Testis (tissue), 3 donors: ENCODE data around the gene PLPPR2. TPM values are rescaled to one million over a fixed set of nuclear protein-coding genes. Genes with fewer than 3 reads are reported as not detected.

Experiments used
- DNase-seq: peaks from one replicate; pipeline ENCODE4 v3.0.0-alpha.2; 2019
- H3K27ac ChIP-seq, 2 donors: fragments of 200-600 bp; sonication (generic); one replicate each; pipeline ENCODE4 v1.5.1; 2019
- H3K27me3 ChIP-seq: fragments of 200-600 bp; sonication (generic); one replicate; pipeline ENCODE4 v1.5.1; 2019
- H3K36me3 ChIP-seq: fragments of 200-600 bp; sonication (generic); one replicate; pipeline ENCODE4 v1.5.1; 2017; ENCODE audit warnings: low read depth; ENCODE audit errors: missing control alignments
- H3K4me1 ChIP-seq: fragments of 200-600 bp; sonication (generic); one replicate; pipeline ENCODE4 v1.5.1; 2019
- H3K4me3 ChIP-seq, 2 donors: fragments of 200-600 bp; sonication (generic); one replicate each; pipeline ENCODE4 v1.5.1; 2017 to 2019
- H3K9me3 ChIP-seq: fragments of 200-600 bp; sonication (generic); one replicate; pipeline ENCODE4 v1.5.1; 2017
- CTCF ChIP-seq, 3 experiments: fragments of 450-650 bp in 2 of 3; fragments of 200-600 bp in 1 of 3; sonication (generic) in 1 of 3; IDR thresholded peaks; one replicate each; pipeline ENCODE4 v1.5.1; 2016 to 2019; ENCODE audit warnings: antibody characterized with exemption in 3 of 3, mild to moderate bottlenecking in 2 of 3, moderate library complexity in 1 of 3
- POLR2A ChIP-seq: fragments of 450-650 bp; IDR thresholded peaks from one replicate; pipeline ENCODE4 v1.6.1; 2017; ENCODE audit warnings: antibody characterized with exemption, mild to moderate bottlenecking, moderate library complexity
- WGBS, 2 donors: methylation state at CpG; one replicate each; pipeline ENCODE4 v1.1.5; 2018; 5-methylcytosine and 5-hydroxymethylcytosine counted together
- intact Hi-C: fragments of 100-400 bp; cut with DNase I; formaldehyde crosslinking; loops from one replicate; pipeline ENCODE4 v1.15.1; 2023; ENCODE audit warnings: low total_unique reads
- polyA plus RNA-seq: library from polyadenylated mRNA; stranded (reverse); fragments of 350-450 nt; fragmentation: Illumina TruSeq; extraction: RNeasy Lipid Tissue Mini Kit (QIAGEN cat#74804); gene quantifications from one replicate; pipeline ENCODE4 v1.2.3, GENCODE V29; 2014; ENCODE audit warnings: low read depth, low replicate concordance; ENCODE audit not compliant: insufficient read depth
- total RNA-seq, 2 donors: library from RNA; depleted of rRNA; stranded (reverse); fragments of >200 nt; gene quantifications; one replicate each; pipeline ENCODE4 v1.2.3, GENCODE V29; 2016

Gene PLPPR2
- total and polyA plus RNA-seq, 3 donors from 2014 or later = 20.3 to 28.9 (median 27.1) TPM

- intact Hi-C loops = no loop called here
These were observed 8.6 kb downstream of the PLPPR2 start for GRCh38 chr19:11363881-11364280.

GRCh38 chr19:11364296-11364904 is 9.2 kb downstream of the PLPPR2 start:
- WGBS, 2 donors = 92 to 94% methylated on average over 21 to 28 of the region's 28 CpGs
- H3K27ac ChIP-seq = no peak overlapping the region
- no peaks in the 10 kb centered on the region for H3K9me3 ChIP-seq
- no peak overlapping the region for H3K4me3 ChIP-seq
- H3K36me3 ChIP-seq = no peaks in the 10 kb centered on the region
- no peak for TF ChIP-seq CTCF (IDR thresholded peaks at IDR 0.05)
- no peak for TF ChIP-seq POLR2A
- no peaks in the 10 kb centered on the region for H3K27me3 ChIP-seq
- H3K4me1 ChIP-seq = no peaks in the 10 kb centered on the region
- no peak for DNase-seq
- intact Hi-C loops = no loop called here

More at GRCh38 chr19:11363881-11364280, 8.6 kb downstream of the PLPPR2 start:
- 88 to 89% methylated on average over 10 of the region's 10 CpGs for WGBS, 2 donors
- H3K9me3 ChIP-seq = no peaks in the 10 kb centered on the region
- TF ChIP-seq CTCF (IDR thresholded peaks at IDR 0.05) (no peak), POLR2A (no peak)
- no peak for DNase-seq
- H3K27ac ChIP-seq = no peak overlapping the region
- no peaks in the 10 kb centered on the region for H3K4me1 ChIP-seq
- no peaks in the 10 kb centered on the region for H3K36me3 ChIP-seq
- no peak overlapping the region for H3K4me3 ChIP-seq
- no peaks in the 10 kb centered on the region for H3K27me3 ChIP-seq

GRCh38 chr19:11364935-11365334 is 9.7 kb downstream of the PLPPR2 start:
- H3K9me3 ChIP-seq = no peaks in the 10 kb centered on the region
- TF ChIP-seq CTCF (IDR thresholded peaks at IDR 0.05) = no peak
- no peak for TF ChIP-seq POLR2A
- no peak for DNase-seq
- no peak overlapping the region for H3K4me3 ChIP-seq
- H3K27me3 ChIP-seq = no peaks in the 10 kb centered on the region
- intact Hi-C loops = no loop called here
- H3K36me3 ChIP-seq = no peaks in the 10 kb centered on the region
- WGBS, 2 donors = 65 to 75% methylated on average over 5 of the region's 5 CpGs
- no peaks in the 10 kb centered on the region for H3K4me1 ChIP-seq
- H3K27ac ChIP-seq = no peak overlapping the region

GRCh38 chr19:11365557-11366117 is 10.4 kb downstream of the PLPPR2 start:
- H3K27ac ChIP-seq = no peak overlapping the region
- H3K4me3 ChIP-seq = no peak overlapping the region
- intact Hi-C loops = no loop called here
- TF ChIP-seq POLR2A (no peak), CTCF (IDR thresholded peaks at IDR 0.05) (no peak)
- H3K27me3 ChIP-seq = no peaks in the 10 kb centered on the region
- H3K36me3 ChIP-seq = no peaks in the 10 kb centered on the region
- H3K4me1 ChIP-seq = no peaks in the 10 kb centered on the region
- no peaks in the 10 kb centered on the region for H3K9me3 ChIP-seq
- 44 to 65% methylated on average over 7 of the region's 7 CpGs for WGBS, 2 donors
- DNase-seq = peak; percentile 63

- no peaks in the 10 kb centered on the region for H3K4me1 ChIP-seq
- H3K4me3 ChIP-seq = no peak overlapping the region
- H3K27me3 ChIP-seq = no peaks in the 10 kb centered on the region
- no peak for DNase-seq
- H3K9me3 ChIP-seq = no peaks in the 10 kb centered on the region
- no peak for TF ChIP-seq CTCF (IDR thresholded peaks at IDR 0.05)
- no peak for TF ChIP-seq POLR2A
- intact Hi-C loops = no loop called here
- WGBS, 2 donors = 83 to 85% methylated on average over 2 of the region's 2 CpGs
- no peaks in the 10 kb centered on the region for H3K36me3 ChIP-seq
- no peak overlapping the region for H3K27ac ChIP-seq
These were observed 12.3 kb downstream of the PLPPR2 start for GRCh38 chr19:11367528-11367927.
